Naive thymus-derived CD8-positive, alpha-beta T cell (primary cell): ENCODE measurements around the gene PCDHGA11. TPM values are rescaled to one million over a fixed set of nuclear protein-coding genes. Genes with fewer than 3 reads are reported as not detected.

Experiments
- ATAC-seq, 2 donors: fragments of 150-1000 bp; cut with Tn5 transposase in 1 of 2; sonication (Bioruptor Pico), chemical (Tn5 transposase) in 1 of 2; 1 replicate in 1 of 2; 2 replicates in 1 of 2; pipeline ENCODE4 v1.10.0; 2021; ENCODE audit warnings: mild to moderate bottlenecking in 2 of 2, moderate library complexity in 2 of 2
- POLR2A ChIA-PET: fragments of 350-600 bp; sonication (Branson Sonifier 250); formaldehyde crosslinking; loops from one replicate; lab custom pipeline; 2021; ENCODE audit warnings: antibody characterized with exemption; lab: Charles Lee
- DNase-seq, 10 donors: peaks; one replicate each; pipeline versions ENCODE4 v3.0.0 to v3.0.0-alpha.2; 2020 to 2022
- H3K27ac Mint-ChIP-seq, 10 donors: one replicate each; pipeline ENCODE4 v1.8.0; 2020 to 2022; ENCODE audit warnings: mild to moderate bottlenecking in 10 of 10, mixed read lengths in 10 of 10, moderate library complexity in 4 of 10, inconsistent platforms in 1 of 10
- H3K27me3 Mint-ChIP-seq, 5 donors: one replicate each; pipeline ENCODE4 v1.8.0; 2021 to 2022; ENCODE audit warnings: mixed read lengths in 5 of 5
- H3K36me3 Mint-ChIP-seq, 3 donors: one replicate each; pipeline ENCODE4 v1.8.0; 2020 to 2022; ENCODE audit warnings: mixed read lengths in 3 of 3, mild to moderate bottlenecking in 2 of 3, inconsistent platforms in 1 of 3
- H3K4me1 Mint-ChIP-seq, 4 donors: one replicate each; pipeline ENCODE4 v1.8.0; 2021 to 2022; ENCODE audit warnings: mixed read lengths in 4 of 4
- H3K4me3 Mint-ChIP-seq, 10 donors: one replicate each; pipeline ENCODE4 v1.8.0; 2020 to 2022; ENCODE audit warnings: mild to moderate bottlenecking in 10 of 10, mixed read lengths in 10 of 10, moderate library complexity in 6 of 10, inconsistent platforms in 1 of 10
- H3K9me3 Mint-ChIP-seq, 9 donors: one replicate each; pipeline ENCODE4 v1.8.0; 2020 to 2022; ENCODE audit warnings: mixed read lengths in 9 of 9, mild to moderate bottlenecking in 3 of 9, inconsistent platforms in 1 of 9, moderate library complexity in 1 of 9
- polyA plus RNA-seq, 3 donors: library from polyadenylated mRNA; unstranded; fragments of 300-500 nt; fragmentation: Illumina TruSeq; gene quantifications; one replicate each; pipeline ENCODE4 v1.2.3, GENCODE V29; 2021
- total RNA-seq, 8 experiments: library from RNA in 2 of 8; stranded (reverse) in 2 of 8; gene quantifications; one replicate each; pipeline ENCODE4 v1.2.3 and lab custom pipeline; 2021 to 2026

PCDHGA11 gene
- total and polyA plus RNA-seq, 5 experiments from 2014 or later = 0.10 to 0.36 TPM; not detected in 3

DNA sequence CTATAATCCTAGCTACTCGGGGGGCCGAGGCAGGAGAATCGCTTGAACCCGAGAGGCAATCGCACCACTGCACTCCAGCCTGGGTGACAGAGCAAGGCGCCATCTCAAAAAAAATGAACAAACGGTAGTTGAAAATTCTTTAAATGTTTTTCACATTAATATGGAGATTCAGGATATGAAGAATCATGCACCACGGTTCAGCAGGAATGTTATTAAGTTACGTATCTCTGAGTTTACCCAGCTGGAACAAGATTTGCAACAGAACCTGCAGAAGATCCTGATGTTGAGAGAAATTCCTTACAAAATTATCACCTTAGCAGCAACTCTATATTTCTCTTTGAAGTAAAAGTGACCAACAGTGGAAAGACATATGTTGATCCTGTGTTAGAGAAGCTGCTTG is 19.5 kb downstream of the PCDHGA11 start:
- H3K4me3 Mint-ChIP-seq = no peak overlapping the region
- peaks cover 14 to 47% (median 17%) of the 10 kb centered on the region in 5 donors for H3K27me3 Mint-ChIP-seq
- no peak for ATAC-seq

DNA sequence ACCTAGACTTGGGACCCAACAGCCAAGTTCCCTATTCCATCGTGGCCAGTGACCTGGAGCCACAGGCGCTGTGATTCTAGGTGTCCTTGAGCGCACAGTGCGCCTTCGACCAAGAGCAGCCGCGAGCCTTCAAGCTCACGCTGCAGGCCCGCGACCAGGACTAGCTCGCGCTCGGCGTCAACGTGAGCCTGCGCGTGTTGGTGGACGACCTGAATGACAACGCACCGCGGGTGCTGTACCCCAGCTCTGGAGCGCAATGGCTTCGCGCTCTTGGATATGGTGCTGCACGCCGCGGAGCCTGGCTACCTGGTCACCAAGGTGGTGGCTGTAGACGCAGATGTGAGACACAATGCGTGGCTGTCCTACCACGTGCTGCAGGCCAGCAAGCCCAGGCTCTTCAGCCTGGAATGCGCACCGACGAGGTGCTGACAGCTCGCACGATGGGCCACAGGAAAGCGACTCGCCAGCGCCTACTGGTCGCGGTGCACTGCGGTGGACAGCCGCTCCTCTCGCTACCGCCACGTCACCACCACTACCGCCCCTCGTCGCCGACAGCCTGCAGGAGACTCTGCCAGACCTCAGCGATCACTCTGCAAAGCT is 20.8 kb downstream of the PCDHGA11 start:
- H3K36me3 Mint-ChIP-seq = peaks cover 0 to 21% (median 10%) of the 10 kb centered on the region in 3 donors
- peaks cover 17 to 47% (median 19%) of the 10 kb centered on the region in 5 donors for H3K27me3 Mint-ChIP-seq

More for the DNA sequence above, 19.5 kb downstream of the PCDHGA11 start:
- H3K9me3 Mint-ChIP-seq = peaks cover 0 to 26% (median 9%) of the 10 kb centered on the region in 9 donors
- H3K27ac Mint-ChIP-seq = no peak overlapping the region
- no peaks in the 10 kb centered on the region for H3K4me1 Mint-ChIP-seq
- POLR2A ChIA-PET = no interaction called here
- H3K36me3 Mint-ChIP-seq = peaks cover 0 to 17% (median 12%) of the 10 kb centered on the region in 3 donors
- DNase-seq = no peak

DNA sequence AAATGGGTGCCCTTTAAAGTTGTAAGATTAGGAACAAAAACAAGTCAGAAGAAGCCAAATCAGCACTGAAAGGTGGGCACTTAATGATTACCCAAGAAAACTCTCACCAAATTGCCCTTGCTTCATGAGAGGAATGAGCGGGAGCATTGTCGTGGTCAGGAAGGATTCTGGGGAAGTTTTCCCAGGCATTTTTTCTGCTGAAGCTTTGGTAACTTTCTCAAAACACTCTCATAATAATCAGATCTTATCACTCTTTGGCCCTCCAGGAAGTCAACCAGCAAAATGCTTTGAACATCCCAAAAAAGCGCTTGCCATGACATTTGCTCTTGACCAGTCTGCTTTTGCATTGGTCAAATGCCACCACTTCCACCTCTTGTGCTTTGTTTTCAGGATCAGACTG is 44.5 kb downstream of the PCDHGA11 start:
- no peak for DNase-seq
- peaks cover 0 to 18% (median 4%) of the 10 kb centered on the region in 9 donors for H3K9me3 Mint-ChIP-seq
- H3K4me3 Mint-ChIP-seq = no peak overlapping the region
- ATAC-seq = no peak
- H3K27me3 Mint-ChIP-seq = peaks cover 9 to 25% (median 17%) of the 10 kb centered on the region in 5 donors
- peaks cover 0 to 3% (median 0%) of the 10 kb centered on the region in 3 donors for H3K36me3 Mint-ChIP-seq
- H3K27ac Mint-ChIP-seq = no peak overlapping the region
- POLR2A ChIA-PET = no interaction called here
- H3K4me1 Mint-ChIP-seq = no peaks in the 10 kb centered on the region

More for the DNA sequence above, 20.8 kb downstream of the PCDHGA11 start:
- POLR2A ChIA-PET = no interaction called here
- Mint-ChIP-seq H3K9me3 (peaks cover 0 to 21% (median 9%) of the 10 kb centered on the region in 9 donors), H3K4me3 (no peak overlapping the region), H3K4me1 (no peaks in the 10 kb centered on the region), H3K27ac (no peak overlapping the region)
- DNase-seq (no peak), ATAC-seq (no peak)

Other genes with a start within 250 kb of the PCDHGA11 start
Only the 30 nearest of the 37 such genes appear.
- not detected for gene PCDHB12, start 212.3 kb upstream of the PCDHGA11 start, total RNA-seq
- gene PCDHB12, start 212.3 kb upstream of the PCDHGA11 start, polyA plus RNA-seq = not detected
- gene PCDHB13, start 207.1 kb upstream of the PCDHGA11 start, total RNA-seq = not detected
- not detected for gene PCDHB13, start 207.1 kb upstream of the PCDHGA11 start, polyA plus RNA-seq
- not detected for gene PCDHB14, start 197.7 kb upstream of the PCDHGA11 start, total RNA-seq
- gene PCDHB14, start 197.7 kb upstream of the PCDHGA11 start, polyA plus RNA-seq = not detected
- gene PCDHB15, start 175.7 kb upstream of the PCDHGA11 start, total RNA-seq = not detected
- gene PCDHB15, start 175.7 kb upstream of the PCDHGA11 start, polyA plus RNA-seq = not detected
- 1 to 10 TPM; 2.1 to 2.5 TPM for gene SLC25A2, start 117.0 kb upstream of the PCDHGA11 start, total RNA-seq
- not detected for gene SLC25A2, start 117.0 kb upstream of the PCDHGA11 start, polyA plus RNA-seq
- 100 to 1,000 TPM; 139 to 141 TPM for gene TAF7, start 100.3 kb upstream of the PCDHGA11 start, total RNA-seq
- gene TAF7, start 100.3 kb upstream of the PCDHGA11 start, polyA plus RNA-seq = 100 to 1,000 TPM; 206 to 230 (median 230) TPM
- under 1 TPM; 0.38 to 0.52 TPM for gene PCDHGA1, start 90.5 kb upstream of the PCDHGA11 start, total RNA-seq
- not detected for gene PCDHGA1, start 90.5 kb upstream of the PCDHGA11 start, polyA plus RNA-seq
- gene PCDHGA2, start 82.3 kb upstream of the PCDHGA11 start, total RNA-seq = under 1 TPM; 0.16 to 0.18 TPM
- not detected for gene PCDHGA2, start 82.3 kb upstream of the PCDHGA11 start, polyA plus RNA-seq
- gene PCDHGA3, start 77.2 kb upstream of the PCDHGA11 start, total RNA-seq = not detected
- under 1 TPM in 1 of 3 donors, not detected in 2; 0.06 TPM for gene PCDHGA3, start 77.2 kb upstream of the PCDHGA11 start, polyA plus RNA-seq
- under 1 TPM in 1 of 2 experiments, not detected in 1; 0.19 TPM for gene PCDHGB1, start 71.0 kb upstream of the PCDHGA11 start, total RNA-seq
- gene PCDHGB1, start 71.0 kb upstream of the PCDHGA11 start, polyA plus RNA-seq = not detected
- gene PCDHGA4, start 66.0 kb upstream of the PCDHGA11 start, total RNA-seq = under 1 TPM; 0.11 to 0.34 TPM
- gene PCDHGA4, start 66.0 kb upstream of the PCDHGA11 start, polyA plus RNA-seq = not detected
- gene PCDHGB2, start 61.1 kb upstream of the PCDHGA11 start, total RNA-seq = under 1 TPM; 0.47 to 0.81 TPM
- gene PCDHGB2, start 61.1 kb upstream of the PCDHGA11 start, polyA plus RNA-seq = under 1 TPM in 1 of 3 donors, not detected in 2; 0.06 TPM
- under 1 TPM; 0.13 to 0.30 TPM for gene PCDHGA5, start 56.9 kb upstream of the PCDHGA11 start, total RNA-seq
- not detected for gene PCDHGA5, start 56.9 kb upstream of the PCDHGA11 start, polyA plus RNA-seq
- gene PCDHGB3, start 50.8 kb upstream of the PCDHGA11 start, total RNA-seq = under 1 TPM; 0.55 to 0.71 TPM
- under 1 TPM in 2 of 3 donors, not detected in 1; 0.10 to 0.22 TPM for gene PCDHGB3, start 50.8 kb upstream of the PCDHGA11 start, polyA plus RNA-seq
- under 1 TPM; 0.60 to 0.68 TPM for gene PCDHGA6, start 47.2 kb upstream of the PCDHGA11 start, total RNA-seq
- under 1 TPM in 1 of 3 donors, not detected in 2; 0.05 TPM for gene PCDHGA6, start 47.2 kb upstream of the PCDHGA11 start, polyA plus RNA-seq
- gene PCDHGA7, start 38.3 kb upstream of the PCDHGA11 start, total RNA-seq = under 1 TPM; 0.33 to 0.42 TPM
- not detected for gene PCDHGA7, start 38.3 kb upstream of the PCDHGA11 start, polyA plus RNA-seq
- gene PCDHGB4, start 33.4 kb upstream of the PCDHGA11 start, total RNA-seq = under 1 TPM; 0.13 to 0.25 TPM
- gene PCDHGB4, start 33.4 kb upstream of the PCDHGA11 start, polyA plus RNA-seq = under 1 TPM in 1 of 3 donors, not detected in 2; 0.23 TPM
- gene PCDHGA8, start 28.4 kb upstream of the PCDHGA11 start, total RNA-seq = under 1 TPM; 0.16 to 0.22 TPM
- not detected for gene PCDHGA8, start 28.4 kb upstream of the PCDHGA11 start, polyA plus RNA-seq
- gene PCDHGB5, start 23.1 kb upstream of the PCDHGA11 start, total RNA-seq = under 1 TPM; 0.33 to 0.47 TPM
- under 1 TPM; 0.24 to 0.42 (median 0.24) TPM for gene PCDHGB5, start 23.1 kb upstream of the PCDHGA11 start, polyA plus RNA-seq
- gene PCDHGA9, start 18.3 kb upstream of the PCDHGA11 start, total RNA-seq = under 1 TPM; 0.13 to 0.19 TPM
- gene PCDHGA9, start 18.3 kb upstream of the PCDHGA11 start, polyA plus RNA-seq = under 1 TPM in 1 of 3 donors, not detected in 2; 0.14 TPM
- gene PCDHGB6, start 13.0 kb upstream of the PCDHGA11 start, total RNA-seq = under 1 TPM; 0.21 to 0.30 TPM
- gene PCDHGB6, start 13.0 kb upstream of the PCDHGA11 start, polyA plus RNA-seq = under 1 TPM in 1 of 3 donors, not detected in 2; 0.13 TPM
- under 1 TPM; 0.31 to 0.41 TPM for gene PCDHGA10, start 8.1 kb upstream of the PCDHGA11 start, total RNA-seq
- not detected for gene PCDHGA10, start 8.1 kb upstream of the PCDHGA11 start, polyA plus RNA-seq
- under 1 TPM; 0.16 to 0.25 TPM for gene PCDHGB7, start 3.4 kb upstream of the PCDHGA11 start, total RNA-seq
- not detected for gene PCDHGB7, start 3.4 kb upstream of the PCDHGA11 start, polyA plus RNA-seq
- gene PCDHGA12, start 9.5 kb downstream of the PCDHGA11 start, total RNA-seq = under 1 TPM in 1 of 2 experiments, not detected in 1; 0.22 TPM
- under 1 TPM in 2 of 3 donors, not detected in 1; 0.06 to 0.07 TPM for gene PCDHGA12, start 9.5 kb downstream of the PCDHGA11 start, polyA plus RNA-seq
- not detected for gene PCDHGC3, start 54.9 kb downstream of the PCDHGA11 start, total RNA-seq
- under 1 TPM in 2 of 3 donors, not detected in 1; 0.18 to 0.25 TPM for gene PCDHGC3, start 54.9 kb downstream of the PCDHGA11 start, polyA plus RNA-seq
- gene PCDHGC4, start 64.0 kb downstream of the PCDHGA11 start, total RNA-seq = not detected
- gene PCDHGC4, start 64.0 kb downstream of the PCDHGA11 start, polyA plus RNA-seq = not detected
- gene PCDHGC5, start 68.0 kb downstream of the PCDHGA11 start, total RNA-seq = not detected
- gene PCDHGC5, start 68.0 kb downstream of the PCDHGA11 start, polyA plus RNA-seq = not detected
- gene DIAPH1, start 197.9 kb downstream of the PCDHGA11 start, total RNA-seq = 100 to 1,000 TPM; 171 to 183 TPM
- gene DIAPH1, start 197.9 kb downstream of the PCDHGA11 start, polyA plus RNA-seq = 100 to 1,000 TPM in 1 of 3 donors, 10 to 100 TPM in 2; 87.4 to 105 (median 92.9) TPM
- 10 to 100 TPM; 71.1 to 81.6 TPM for gene HDAC3, start 215.8 kb downstream of the PCDHGA11 start, total RNA-seq
- 100 to 1,000 TPM in 1 of 3 donors, 10 to 100 TPM in 2; 85.7 to 100 (median 91.7) TPM for gene HDAC3, start 215.8 kb downstream of the PCDHGA11 start, polyA plus RNA-seq
- gene RELL2, start 215.9 kb downstream of the PCDHGA11 start, total RNA-seq = 10 to 100 TPM; 22.3 to 23.9 TPM
- 1 to 10 TPM; 2.6 to 3.9 (median 3.4) TPM for gene RELL2, start 215.9 kb downstream of the PCDHGA11 start, polyA plus RNA-seq